ENCODE data around the gene FBF1.
"Not testable (repeated sequence)": the region's sequence is repeated elsewhere in the genome, so short reads cannot be mapped to it uniquely, and the experiment has no call there.

Gene FBF1

GRCh38 chr17:75875182-75875939 is 65.5 kb downstream of the FBF1 start:
- ChIA-PET POLR2A (interaction anchor here (1.0 to 4.4 kb wide), 4 partner anchors 11 to 91 kb away, joined by 3 to 26 read pairs (median 6); partner anchors contain the start of genes TRIM65, UNK and WBP2), CTCF (interaction anchor here (1.0 to 1.7 kb wide), 2 partner anchors 14 to 205 kb away, joined by 3 to 6 read pairs; no protein-coding TSS in a partner anchor)
- no peak for DNase-seq (ENCODE audit: extremely low spot score)
- TF ChIP-seq LEF1 (IDR thresholded peaks at IDR 0.05; ENCODE audit: borderline replicate concordance): no peak
- TF ChIP-seq FOXM1 (IDR thresholded peaks at IDR 0.05; ENCODE audit: borderline replicate concordance): no peak
- TF ChIP-seq HDGF (IDR thresholded peaks at IDR 0.05; ENCODE audit: borderline replicate concordance): no peak
- no peak for TF ChIP-seq CTBP1 (IDR thresholded peaks at IDR 0.05; ENCODE audit: borderline replicate concordance)
- no peak for TF ChIP-seq FOXK2 (IDR thresholded peaks at IDR 0.05)
- TF ChIP-seq NFRKB (IDR thresholded peaks at IDR 0.05): no peak
- TF ChIP-seq ELF4 (IDR thresholded peaks at IDR 0.05): no peak
- TF ChIP-seq, protein P1, sequence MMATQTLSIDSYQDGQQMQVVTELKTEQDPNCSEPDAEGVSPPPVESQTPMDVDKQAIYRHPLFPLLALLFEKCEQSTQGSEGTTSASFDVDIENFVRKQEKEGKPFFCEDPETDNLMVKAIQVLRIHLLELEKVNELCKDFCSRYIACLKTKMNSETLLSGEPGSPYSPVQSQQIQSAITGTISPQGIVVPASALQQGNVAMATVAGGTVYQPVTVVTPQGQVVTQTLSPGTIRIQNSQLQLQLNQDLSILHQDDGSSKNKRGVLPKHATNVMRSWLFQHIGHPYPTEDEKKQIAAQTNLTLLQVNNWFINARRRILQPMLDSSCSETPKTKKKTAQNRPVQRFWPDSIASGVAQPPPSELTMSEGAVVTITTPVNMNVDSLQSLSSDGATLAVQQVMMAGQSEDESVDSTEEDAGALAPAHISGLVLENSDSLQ (IDR thresholded peaks at IDR 0.05): no peak
- TF ChIP-seq SUZ12 (IDR thresholded peaks at IDR 0.05): no peak
- TF ChIP-seq ZNF384 (IDR thresholded peaks at IDR 0.05): no peak
- no peak for TF ChIP-seq ARNT (IDR thresholded peaks at IDR 0.05)
- no peak for TF ChIP-seq L3MBTL2 (conservative IDR thresholded peaks at IDR 0.05)
- no peak for TF ChIP-seq SP1 (IDR thresholded peaks at IDR 0.05)
- TF ChIP-seq BHLHE40 (IDR thresholded peaks at IDR 0.05; ENCODE audit: borderline replicate concordance): no peak
- TF ChIP-seq FOXA1 (IDR thresholded peaks at IDR 0.05): no peak
- TF ChIP-seq TARDBP (IDR thresholded peaks at IDR 0.05): no peak

DNA sequence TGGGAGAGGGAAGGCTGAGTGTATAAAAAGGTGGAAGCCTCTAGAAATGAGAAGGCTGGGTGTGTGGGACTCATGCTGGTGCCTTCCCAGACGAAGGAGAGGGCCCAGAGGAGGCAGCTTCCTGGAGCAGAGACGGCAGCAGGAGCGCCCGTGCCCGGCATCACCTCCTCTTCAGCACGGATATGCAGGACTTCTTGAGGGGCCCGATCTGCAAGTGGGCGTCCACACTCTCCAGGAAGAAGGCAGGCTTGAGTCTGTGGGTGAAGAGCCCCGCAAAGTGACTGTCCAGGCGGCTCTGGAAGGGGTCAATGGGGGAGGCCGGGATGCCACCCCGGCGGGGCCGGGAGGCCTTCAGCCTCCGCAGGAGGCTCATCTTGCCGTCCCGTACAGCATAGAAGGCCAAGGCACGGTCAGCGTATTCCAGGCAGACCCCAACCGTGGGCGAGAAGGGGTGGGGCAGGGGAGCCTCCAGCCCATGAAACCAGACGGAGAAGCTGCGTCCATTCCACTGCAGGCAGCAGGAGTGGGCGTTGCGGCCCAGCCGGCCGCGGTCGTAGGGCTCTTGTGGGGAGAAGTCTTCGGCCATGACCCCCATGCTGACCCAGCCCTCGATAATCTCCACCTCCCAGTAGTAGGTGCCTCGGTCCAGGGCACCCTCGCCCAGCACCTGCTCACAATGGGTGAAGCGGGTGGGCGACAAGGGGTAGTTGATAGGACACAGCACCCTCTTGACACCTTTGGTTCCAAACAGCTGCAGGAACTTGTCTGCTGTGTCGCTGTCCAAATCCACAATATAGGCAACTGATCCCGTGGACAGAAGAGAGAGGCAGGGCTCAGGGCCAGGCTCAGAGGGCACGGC is 66.3 kb downstream of the FBF1 start:
- CTCF ChIA-PET: interaction anchor here (1.7 to 3.9 kb wide), 2 partner anchors 13 to 14 kb away, joined by 6 to 33 read pairs; no protein-coding TSS in a partner anchor
- TF ChIP-seq HDGF (IDR thresholded peaks at IDR 0.05; ENCODE audit: borderline replicate concordance): no peak
- no peak for TF ChIP-seq FOXA1 (IDR thresholded peaks at IDR 0.05)
- no peak for TF ChIP-seq SP1 (IDR thresholded peaks at IDR 0.05)
- TF ChIP-seq BHLHE40 (IDR thresholded peaks at IDR 0.05; ENCODE audit: borderline replicate concordance): no peak
- no peak for TF ChIP-seq NFRKB (IDR thresholded peaks at IDR 0.05)
- no peak for TF ChIP-seq FOXM1 (IDR thresholded peaks at IDR 0.05; ENCODE audit: borderline replicate concordance)
- no peak for TF ChIP-seq CTBP1 (IDR thresholded peaks at IDR 0.05; ENCODE audit: borderline replicate concordance)
- TF ChIP-seq FOXK2 (IDR thresholded peaks at IDR 0.05): no peak
- no peak for TF ChIP-seq TARDBP (IDR thresholded peaks at IDR 0.05)
- no peak for TF ChIP-seq L3MBTL2 (conservative IDR thresholded peaks at IDR 0.05)
- no peak for TF ChIP-seq SUZ12 (IDR thresholded peaks at IDR 0.05)
- TF ChIP-seq LEF1 (IDR thresholded peaks at IDR 0.05; ENCODE audit: borderline replicate concordance): no peak
- no peak for TF ChIP-seq ARNT (IDR thresholded peaks at IDR 0.05)
- no peak for TF ChIP-seq ZNF384 (IDR thresholded peaks at IDR 0.05)
- TF ChIP-seq ELF4 (IDR thresholded peaks at IDR 0.05): no peak
- TF ChIP-seq, protein P1 (IDR thresholded peaks at IDR 0.05): no peak
- POLR2A ChIA-PET: interaction anchor here (0.7 to 4.4 kb wide), 4 partner anchors 10 to 22 kb away, joined by 3 to 26 read pairs (median 4); partner anchors contain the start of genes TRIM65 and WBP2
- DNase-seq (ENCODE audit: extremely low spot score): no peak

DNA sequence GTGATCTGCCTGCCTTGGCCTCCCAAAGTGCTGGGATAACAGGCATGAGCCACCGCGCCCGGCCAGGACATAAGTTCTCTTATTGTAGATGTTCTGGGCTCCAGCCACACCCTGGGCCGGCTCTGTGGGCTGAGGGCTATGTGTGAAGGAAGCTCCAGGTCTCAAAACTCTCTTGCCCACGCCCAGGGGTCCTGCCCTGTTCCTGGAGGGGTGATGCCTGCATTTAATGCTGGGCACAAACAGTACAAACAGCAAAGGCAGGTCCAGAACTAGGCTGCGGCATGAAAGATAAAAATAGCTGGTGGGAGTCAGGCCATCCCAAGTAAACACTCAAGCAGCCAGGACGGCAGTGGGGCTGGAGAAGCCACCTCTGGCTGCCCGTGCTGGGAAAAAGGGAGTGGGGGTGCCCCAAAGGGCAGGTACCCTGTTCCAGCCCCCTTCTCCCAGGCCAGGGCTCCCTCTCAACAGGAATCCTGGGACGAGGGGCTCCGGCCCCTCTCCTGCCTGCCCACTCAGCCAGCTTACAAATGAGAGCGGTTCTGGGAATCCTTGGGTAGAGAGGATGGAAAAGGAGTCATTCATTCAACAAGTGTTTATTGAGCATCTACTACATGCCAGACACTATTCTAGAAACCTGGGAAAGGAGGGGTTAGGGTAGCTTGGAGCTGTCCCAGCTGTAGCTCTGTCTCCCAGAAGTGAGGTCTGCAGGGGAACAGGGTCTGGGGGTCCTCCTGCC is 67.1 kb downstream of the FBF1 start:
- POLR2A ChIA-PET: interaction anchor here (0.7 to 1.7 kb wide), 3 partner anchors 13 to 23 kb away, joined by 4 to 6 read pairs (median 5); partner anchors contain the start of genes TRIM65 and WBP2
- TF ChIP-seq CTBP1 (IDR thresholded peaks at IDR 0.05; ENCODE audit: borderline replicate concordance): no peak
- TF ChIP-seq FOXM1 (IDR thresholded peaks at IDR 0.05; ENCODE audit: borderline replicate concordance): no peak
- TF ChIP-seq ZNF384 (IDR thresholded peaks at IDR 0.05): no peak
- TF ChIP-seq SP1 (IDR thresholded peaks at IDR 0.05): no peak
- no peak for TF ChIP-seq BHLHE40 (IDR thresholded peaks at IDR 0.05; ENCODE audit: borderline replicate concordance)
- no peak for TF ChIP-seq SUZ12 (IDR thresholded peaks at IDR 0.05)
- CTCF ChIA-PET: interaction anchor here (1.3 to 3.9 kb wide), 2 partner anchors 13 to 28 kb away, joined by 5 to 33 read pairs; no protein-coding TSS in a partner anchor
- no peak for DNase-seq (ENCODE audit: extremely low spot score)

- no peak for TF ChIP-seq ARNT (IDR thresholded peaks at IDR 0.05)
- TF ChIP-seq CTBP1 (IDR thresholded peaks at IDR 0.05; ENCODE audit: borderline replicate concordance): no peak
- TF ChIP-seq ZNF384 (IDR thresholded peaks at IDR 0.05): no peak
- no peak for TF ChIP-seq FOXA1 (IDR thresholded peaks at IDR 0.05)
- TF ChIP-seq TARDBP (IDR thresholded peaks at IDR 0.05): no peak
- TF ChIP-seq, protein P1 (IDR thresholded peaks at IDR 0.05): no peak
- no peak for TF ChIP-seq ELF4 (IDR thresholded peaks at IDR 0.05)
- no peak for TF ChIP-seq L3MBTL2 (conservative IDR thresholded peaks at IDR 0.05)
- no peak for TF ChIP-seq LEF1 (IDR thresholded peaks at IDR 0.05; ENCODE audit: borderline replicate concordance)
- TF ChIP-seq NFRKB (IDR thresholded peaks at IDR 0.05): no peak
- TF ChIP-seq SP1 (IDR thresholded peaks at IDR 0.05): no peak
- TF ChIP-seq FOXM1 (IDR thresholded peaks at IDR 0.05; ENCODE audit: borderline replicate concordance): no peak
- TF ChIP-seq HDGF (IDR thresholded peaks at IDR 0.05; ENCODE audit: borderline replicate concordance): no peak
- no peak for TF ChIP-seq SUZ12 (IDR thresholded peaks at IDR 0.05)
- TF ChIP-seq FOXK2 (IDR thresholded peaks at IDR 0.05): no peak
- no peak for TF ChIP-seq BHLHE40 (IDR thresholded peaks at IDR 0.05; ENCODE audit: borderline replicate concordance)
- ChIA-PET POLR2A (interaction anchor here (1.0 to 1.7 kb wide), 4 partner anchors 15 to 93 kb away, joined by 3 to 6 read pairs (median 3); partner anchors contain the start of genes MRPL38 and WBP2), CTCF (interaction anchor here (1.3 to 3.9 kb wide), 3 partner anchors 12 to 27 kb away, joined by 5 to 33 read pairs (median 6); no protein-coding TSS in a partner anchor)
- DNase-seq (ENCODE audit: extremely low spot score): no peak
Observed at GRCh38 chr17:75872434-75873351, 68.1 kb downstream of the FBF1 start.

- DNase-seq (ENCODE audit: extremely low spot score); CTCF ChIA-PET: not testable (repeated sequence)
- POLR2A ChIA-PET: interaction anchor here (1.2 to 1.6 kb wide), 2 partner anchors 15 to 90 kb away, joined by 5 read pairs; partner anchors contain the start of gene WBP2
Observed at GRCh38 chr17:75870228-75870627, 70.6 kb downstream of the FBF1 start.

Data from HEK293T (cell line).